Endothelial cell of umbilical vein (primary cell): ENCODE data around the gene CD44. TPM values are rescaled to one million over a fixed set of nuclear protein-coding genes. Genes with fewer than 3 reads are reported as not detected.

Experiments
- BruUV-seq: library from RNA; stranded (reverse); fragments of 400-500 nt; replicated peaks from 2 replicates; lab custom pipeline; 2021; lab: Mats Ljungman, UMichigan
- CTCF ChIA-PET: fragments of 300-600, 350-600 bp; sonication (Branson Sonifier 250); formaldehyde crosslinking; loops from one replicate; lab custom pipeline; 2021; ENCODE audit warnings: antibody characterized with exemption, inconsistent platforms; lab: Charles Lee
- POLR2A ChIA-PET: fragments of 300-600, 350-600 bp; sonication (Branson Sonifier 250); formaldehyde crosslinking; loops from one replicate; lab custom pipeline; 2021; ENCODE audit warnings: antibody characterized with exemption, inconsistent platforms; lab: Charles Lee
- DNase-seq: peaks from one replicate; pipeline ENCODE4 v3.0.0-alpha.2; 2011; ENCODE audit warnings: low read depth, low spot score
- FAIRE-seq: peaks from 2 replicates; lab custom pipeline; 2011; peaks lifted over from hg19 to GRCh38; lab: Jason Lieb, UNC
- H2AFZ ChIP-seq: 2 replicates; pipeline ENCODE4 v1.6.0; 2012; ENCODE audit warnings: low read depth, low read length, control low read depth, inconsistent platforms
- H3K27ac ChIP-seq: 2 replicates; pipeline ENCODE4 v1.5.1; 2011; ENCODE audit warnings: low read depth, mild to moderate bottlenecking, control low read depth, low read length, moderate library complexity; ENCODE audit not compliant: insufficient read depth
- H3K27me3 ChIP-seq, 2 experiments: 2 replicates each; pipeline versions ENCODE4 v1.6.0 to v1.6.1; 2011; ENCODE audit warnings: low read length in 2 of 2, mixed read lengths in 1 of 2; ENCODE audit not compliant: control insufficient read depth in 2 of 2, insufficient read depth in 2 of 2
- H3K36me3 ChIP-seq, 2 experiments: 2 replicates in 1 of 2; 3 replicates in 1 of 2; pipeline ENCODE4 v1.5.1; 2011; ENCODE audit warnings: low read length in 2 of 2, mild to moderate bottlenecking in 1 of 2, moderate library complexity in 1 of 2; ENCODE audit not compliant: control insufficient read depth in 2 of 2, insufficient read depth in 2 of 2; ENCODE audit errors: extremely low read depth in 1 of 2
- H3K4me1 ChIP-seq: 3 replicates; pipeline ENCODE4 v1.5.1; 2011; ENCODE audit warnings: mild to moderate bottlenecking, low read length; ENCODE audit not compliant: control insufficient read depth, insufficient read depth; ENCODE audit errors: extremely low read depth
- H3K4me2 ChIP-seq: 2 replicates; pipeline ENCODE4 v1.6.1; 2011; ENCODE audit warnings: low read length, control low read depth, mixed read lengths; ENCODE audit not compliant: insufficient read depth
- H3K4me3 ChIP-seq, 3 experiments: fragments of 200-600 bp in 1 of 3; sonication (generic), shearing (Covaris generic) in 1 of 3; replicated peaks in 1 of 3; 2 replicates each; pipeline ENCODE4 v1.5.1; 2011 to 2016; ENCODE audit warnings: control low read depth in 3 of 3, low read length in 3 of 3, mild to moderate bottlenecking in 2 of 3, inconsistent platforms in 1 of 3, low read depth in 1 of 3, moderate library complexity in 1 of 3; ENCODE audit not compliant: insufficient read depth in 1 of 3
- H3K79me2 ChIP-seq: 2 replicates; pipeline ENCODE4 v1.6.0; 2012; ENCODE audit warnings: low read length, inconsistent platforms; ENCODE audit not compliant: control insufficient read depth, insufficient read depth
- H3K9ac ChIP-seq: replicated peaks from 2 replicates; pipeline ENCODE3; 2011; ENCODE audit warnings: low read length, control low read depth; ENCODE audit not compliant: insufficient read depth; ENCODE audit errors: extremely low read depth
- H3K9me1 ChIP-seq: replicated peaks from 3 replicates; pipeline ENCODE4 v1.6.0; 2011; ENCODE audit warnings: mild to moderate bottlenecking, low read length; ENCODE audit not compliant: control insufficient read depth, insufficient read depth; ENCODE audit errors: extremely low read depth
- H3K9me3 ChIP-seq: replicated peaks from 2 replicates; pipeline ENCODE4 v1.5.1; 2012; ENCODE audit warnings: low read length, inconsistent platforms; ENCODE audit not compliant: control insufficient read depth, insufficient read depth
- H4K20me1 ChIP-seq: replicated peaks from 2 replicates; pipeline ENCODE3; 2011; ENCODE audit warnings: mild to moderate bottlenecking, low read length; ENCODE audit not compliant: control insufficient read depth, insufficient read depth; ENCODE audit errors: extremely low read depth
- CTCF ChIP-seq, 2 donors: IDR thresholded peaks; 1 replicate in 1 of 2; 2 replicates in 1 of 2; pipeline ENCODE4 v1.5.1; 2011; ENCODE audit warnings: low read length in 2 of 2, mild to moderate bottlenecking in 2 of 2, moderate library complexity in 2 of 2, control low read depth in 1 of 2, inconsistent platforms in 1 of 2, low read depth in 1 of 2; ENCODE audit not compliant: insufficient read depth in 1 of 2; ENCODE audit errors: extremely low read depth in 1 of 2
- EZH2 ChIP-seq: IDR thresholded peaks from 2 replicates; pipeline ENCODE4 v1.6.1; 2012; ENCODE audit warnings: borderline replicate concordance, low read depth, mild to moderate bottlenecking, moderate library complexity, low read length, inconsistent platforms; ENCODE audit not compliant: severe bottlenecking
- FOS ChIP-seq: IDR thresholded peaks from 2 replicates; pipeline ENCODE4 v1.6.1; 2011; ENCODE audit warnings: mild to moderate bottlenecking, low read length, moderate library complexity, borderline replicate concordance; ENCODE audit not compliant: insufficient read depth
- GATA2 ChIP-seq: IDR thresholded peaks from 2 replicates; pipeline ENCODE4 v1.7.0; 2011; ENCODE audit warnings: low read depth, mild to moderate bottlenecking, moderate library complexity, mixed read lengths, low read length; ENCODE audit not compliant: insufficient read length, insufficient read depth
- JUN ChIP-seq: IDR thresholded peaks from 2 replicates; pipeline ENCODE4 v1.6.1; 2011; ENCODE audit warnings: borderline replicate concordance, low read depth; ENCODE audit not compliant: insufficient read length, insufficient read depth
- MAX ChIP-seq: IDR thresholded peaks from 2 replicates; pipeline ENCODE4 v1.6.1; 2011; ENCODE audit not compliant: insufficient read depth, insufficient read length
- MYC ChIP-seq: IDR thresholded peaks from one replicate; pipeline ENCODE4 v1.6.1; 2011; ENCODE audit warnings: mild to moderate bottlenecking, low read depth, low read length
- POLR2A ChIP-seq: IDR thresholded peaks from 2 replicates; pipeline ENCODE4 v1.6.1; 2012; ENCODE audit warnings: low read depth, mild to moderate bottlenecking, control low read depth, low read length
- POLR2AphosphoS5 ChIP-seq: IDR thresholded peaks from 2 replicates; pipeline ENCODE4 v1.6.1; 2012; ENCODE audit warnings: low read depth, mild to moderate bottlenecking, control low read depth, low read length, moderate library complexity; ENCODE audit not compliant: insufficient read depth
- dilution Hi-C: fragments of 300-500 bp; cut with MboI; formaldehyde crosslinking; loops from one replicate; pipeline ENCODE4 v1.15.0; 2019; ENCODE audit warnings: low sequenced_read_pairs; ENCODE audit not compliant: extremely low pct_ligation_motif_present
- intact Hi-C: fragments of 100-400 bp; cut with micrococcal nuclease; formaldehyde crosslinking; loops from one replicate; pipeline ENCODE4 v1.10.0; 2022
- polyA plus RNA-seq, 4 experiments: library from polyadenylated mRNA; depleted of rRNA in 3 of 4; stranded (reverse) in 3 of 4; unstranded in 1 of 4; fragments of >200 nt; gene quantifications; 2 replicates each; pipeline versions ENCODE4 v1.2.1 to v1.2.3, GENCODE V29; 2011 to 2012; ENCODE audit warnings: missing spikeins in 1 of 4
- total RNA-seq: library from RNA; stranded (reverse); gene quantifications from 2 replicates; pipeline ENCODE4 v1.2.3, GENCODE V29; 2021

The CD44 gene
- total and polyA plus RNA-seq, 2 donors (not counting 3 experiments of a cell fraction or from before 2014, with no cell fraction given) = 25.5 to 26.3 TPM

GRCh38 chr11:35246745-35247144, 107.8 kb downstream of the CD44 start:
- H4K20me1 ChIP-seq = no peaks in the 10 kb centered on the region
- no peaks in the 10 kb centered on the region for H3K9me1 ChIP-seq
- BruUV-seq = no TSS peak
- H3K9ac ChIP-seq = no peak overlapping the region
- no peaks in the 10 kb centered on the region for H3K36me3 ChIP-seq
- DNase-seq = no peak
- CTCF ChIA-PET = interaction anchor here (1.1 to 1.8 kb wide), 4 partner anchors 9 to 320 kb away, joined by 3 to 6 read pairs (median 4); no protein-coding TSS in a partner anchor
- no peak overlapping the region for H3K4me3 ChIP-seq
- TF ChIP-seq CTCF (IDR thresholded peaks at IDR 0.05; ENCODE audit: extremely low read depth in 1 of 2, insufficient read depth in 1 of 2, low read depth in 1 of 2, low read length in 2 of 2) (no peak), POLR2AphosphoS5 (no peak), MYC (no peak), JUN (no peak), MAX (no peak), POLR2A (no peak), FOS (no peak), GATA2 (no peak), EZH2 (no peak)
- dilution Hi-C loops (no loop called here), intact Hi-C loops (no loop called here)
- H2AFZ ChIP-seq = no peak overlapping the region
- H3K9me3 ChIP-seq = no peaks in the 10 kb centered on the region
- no peak for FAIRE-seq
- no peaks in the 10 kb centered on the region for H3K79me2 ChIP-seq
- H3K4me2 ChIP-seq = no peak overlapping the region
- peaks cover 3 to 20% of the 10 kb centered on the region in 2 experiments for H3K27me3 ChIP-seq
- no peak overlapping the region for H3K27ac ChIP-seq
- POLR2A ChIA-PET = no interaction called here
- H3K4me1 ChIP-seq = no peaks in the 10 kb centered on the region
